GM18861 (cell line): ENCODE data around the gene ITSN1.

Experiments used
- ATAC-seq: cut with Tn5 transposase; IDR thresholded peaks from one replicate; pipeline ENCODE4 v1.9.1; 2021; ENCODE audit not compliant: unreplicated experiment

The ITSN1 gene

DNA sequence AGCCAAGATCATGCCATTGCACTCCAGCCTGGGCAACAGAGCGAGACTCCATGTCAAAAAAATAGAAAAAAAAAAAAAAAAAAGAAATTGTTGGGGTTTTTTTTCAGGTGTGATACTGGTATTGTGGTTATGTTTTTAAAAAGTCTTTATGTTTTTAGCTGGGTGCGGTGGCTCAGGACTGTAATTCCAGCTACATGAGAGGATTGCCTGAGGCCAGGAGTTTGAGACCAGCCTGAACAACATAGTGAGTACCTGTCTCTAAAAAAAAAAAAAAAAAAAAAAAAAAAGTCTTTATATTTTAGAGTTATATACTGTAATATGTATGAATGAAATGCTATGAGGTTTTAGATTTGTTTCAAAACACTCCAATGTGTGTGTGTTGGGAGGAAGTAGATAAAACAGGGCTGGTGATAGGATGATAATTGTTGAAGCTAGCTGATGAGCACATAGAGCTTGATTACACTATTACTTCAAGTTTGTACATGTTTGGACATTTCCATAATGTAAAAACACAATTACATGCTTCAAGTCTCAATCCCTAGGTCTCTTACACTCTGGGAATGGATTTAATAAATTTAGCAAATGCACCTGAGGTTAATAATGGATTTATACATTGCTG lies 303.5 kb downstream of the ITSN1 start:
- no peak for ATAC-seq

DNA sequence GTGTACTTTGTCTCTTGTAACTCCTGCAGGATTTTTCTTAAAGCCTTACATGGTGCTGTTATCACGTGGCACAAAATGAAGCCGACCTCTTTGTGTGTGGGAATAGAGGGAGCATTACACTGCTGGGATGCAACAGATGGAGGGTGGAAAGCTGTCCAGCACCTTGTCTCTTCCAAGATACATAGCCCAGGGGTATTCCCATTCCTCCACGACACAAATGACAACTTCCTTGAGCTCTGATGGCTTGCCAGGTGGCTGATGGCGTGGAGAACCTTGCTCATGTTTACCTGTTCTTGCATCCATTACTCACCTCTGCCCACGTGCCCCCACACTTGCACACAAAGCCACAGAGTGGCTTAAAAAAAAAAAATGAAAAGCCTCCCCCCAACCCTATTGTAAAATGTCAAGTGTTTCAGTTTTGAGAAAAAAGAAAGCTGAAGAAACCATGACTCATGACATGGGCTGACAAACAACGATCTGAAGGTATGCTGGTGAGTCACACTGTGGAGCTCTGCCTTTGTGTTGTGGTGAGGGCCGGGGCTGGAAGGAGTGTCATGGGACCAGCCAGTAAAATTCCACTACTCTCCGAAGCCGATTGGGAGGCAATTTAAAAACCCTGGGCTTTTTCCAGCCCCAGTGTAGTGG lies 305.3 kb downstream of the ITSN1 start:
- peak; percentile 36 for ATAC-seq

DNA sequence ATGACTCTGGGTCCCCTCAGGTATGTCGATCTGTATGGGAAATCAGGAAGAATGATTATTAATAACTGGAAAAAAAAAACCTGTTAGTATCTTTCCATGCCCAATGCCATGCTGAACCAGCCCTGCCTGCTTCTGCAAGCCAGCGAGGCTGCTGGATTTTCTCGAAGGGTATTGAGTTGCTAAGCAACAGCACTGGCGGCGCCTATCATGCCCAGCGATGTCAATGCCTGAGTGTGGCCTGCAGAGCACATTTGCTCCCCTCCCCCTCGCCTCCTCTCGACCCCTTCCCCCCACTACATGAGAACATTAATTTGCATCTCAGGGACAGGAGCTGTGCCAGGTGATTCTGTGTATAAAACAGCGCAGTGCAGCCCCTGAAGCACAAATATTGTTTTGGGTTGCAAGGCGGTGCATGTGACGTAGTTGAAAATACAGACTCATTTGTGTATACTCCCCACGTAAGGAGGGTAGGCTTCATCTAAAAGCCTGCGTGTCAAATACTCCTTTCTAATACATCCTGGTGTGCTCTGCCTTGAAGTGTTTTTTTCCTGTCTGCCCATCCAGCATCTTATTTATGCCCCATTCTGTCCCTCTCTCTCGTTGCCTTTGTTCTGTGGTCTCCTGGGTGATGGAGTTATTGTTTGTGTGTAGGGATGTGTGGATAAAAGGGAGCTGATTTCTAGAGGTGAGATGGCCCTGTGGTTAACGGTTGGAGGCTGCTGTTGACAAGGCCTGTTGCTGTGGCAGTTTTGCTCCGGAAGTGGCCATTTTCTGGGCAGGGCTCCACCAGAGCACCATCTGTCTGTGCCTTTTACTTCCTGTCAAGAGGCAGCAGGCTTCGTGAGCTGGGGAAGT lies 306.0 kb downstream of the ITSN1 start:
- peak; percentile 33 for ATAC-seq

DNA sequence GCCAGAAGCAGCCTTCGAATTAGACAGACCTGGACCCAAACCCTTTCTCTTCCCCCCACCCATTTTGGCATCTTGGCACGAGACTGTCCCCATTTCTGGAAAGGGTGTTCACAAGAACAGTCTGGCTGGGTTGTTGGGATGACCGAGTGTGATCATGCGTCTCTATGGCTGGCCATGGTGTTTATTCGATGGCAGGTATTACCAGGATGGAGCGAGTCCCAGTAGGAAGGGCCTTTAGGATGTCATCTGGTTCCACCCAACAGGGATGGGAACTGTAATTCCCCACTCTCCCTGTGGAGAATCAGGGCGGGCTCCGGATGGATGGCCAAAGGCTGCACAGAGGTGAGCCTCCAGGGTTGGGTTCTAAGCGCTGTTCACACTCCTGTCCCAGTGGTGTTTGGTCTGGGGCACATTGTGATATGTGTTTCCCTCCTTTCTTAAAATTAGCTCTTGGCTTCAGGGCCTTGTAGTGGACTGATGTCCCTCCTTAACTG lies 306.7 kb downstream of the ITSN1 start:
- no peak for ATAC-seq
